Prostate gland (tissue), 2 donors: Measurements from ENCODE around the gene MCTS1. TPM values are rescaled to one million over a fixed set of nuclear protein-coding genes. Genes with fewer than 3 reads are reported as not detected.

ENCODE experiments used
- DNase-seq: peaks from one replicate; pipeline ENCODE4 v3.0.0-alpha.2; 2019; ENCODE audit warnings: low spot score
- H3K27ac ChIP-seq, 2 donors: fragments of 200-600 bp; sonication (generic); 2 replicates each; pipeline ENCODE4 v1.5.1; 2017 to 2019
- H3K27me3 ChIP-seq: fragments of 200-600 bp; sonication (generic); replicated peaks from 2 replicates; pipeline ENCODE4 v1.5.1; 2019; ENCODE audit not compliant: insufficient read depth
- H3K36me3 ChIP-seq, 2 donors: fragments of 200-600 bp; sonication (generic); 1 replicate in 1 of 2; 2 replicates in 1 of 2; pipeline versions ENCODE4 v1.5.1 to v1.8.1; 2017 to 2019
- H3K4me1 ChIP-seq: fragments of 200-600 bp; sonication (generic); replicated peaks from 2 replicates; pipeline ENCODE4 v1.5.1; 2019
- H3K4me3 ChIP-seq, 2 donors: fragments of 200-600 bp; sonication (generic); 2 replicates each; pipeline ENCODE4 v1.5.1; 2017 to 2019
- H3K9me3 ChIP-seq: fragments of 200-600 bp; sonication (generic); 2 replicates; pipeline ENCODE4 v1.5.1; 2017
- POLR2A ChIP-seq: fragments of 450-650 bp; IDR thresholded peaks from one replicate; pipeline ENCODE4 v1.6.1; 2016; ENCODE audit warnings: antibody characterized with exemption, mild to moderate bottlenecking
- POLR2AphosphoS5 ChIP-seq: sonication (generic); formaldehyde crosslinking; IDR thresholded peaks from one replicate; pipeline ENCODE4 v1.6.1; 2017; ENCODE audit warnings: antibody characterized with exemption
- WGBS: methylation state at CpG from one replicate; pipeline ENCODE4 v1.1.5; 2018; 5-methylcytosine and 5-hydroxymethylcytosine counted together
- intact Hi-C: fragments of 100-400 bp; cut with DNase I; formaldehyde crosslinking; loops from one replicate; pipeline ENCODE4 v1.14.2; 2022
- total RNA-seq, 2 donors: library from RNA; depleted of rRNA; stranded (reverse); fragments of >200 nt; gene quantifications; one replicate each; pipeline ENCODE4 v1.1.0, GENCODE V29; 2016
- TF ChIP-seq, protein P1 (sequence below), 4 experiments: fragments of 200-600 bp in 2 of 4; fragments of 450-650 bp in 2 of 4; sonication (generic) in 2 of 4; IDR thresholded peaks; 1 replicate in 3 of 4; 2 replicates in 1 of 4; pipeline ENCODE4 v1.5.1; 2016 to 2019; ENCODE audit warnings: antibody characterized with exemption in 4 of 4, mild to moderate bottlenecking in 2 of 4, moderate library complexity in 2 of 4

The MCTS1 gene
- total RNA-seq, 2 donors from 2014 or later = 17.5 to 23.6 TPM

DNA sequence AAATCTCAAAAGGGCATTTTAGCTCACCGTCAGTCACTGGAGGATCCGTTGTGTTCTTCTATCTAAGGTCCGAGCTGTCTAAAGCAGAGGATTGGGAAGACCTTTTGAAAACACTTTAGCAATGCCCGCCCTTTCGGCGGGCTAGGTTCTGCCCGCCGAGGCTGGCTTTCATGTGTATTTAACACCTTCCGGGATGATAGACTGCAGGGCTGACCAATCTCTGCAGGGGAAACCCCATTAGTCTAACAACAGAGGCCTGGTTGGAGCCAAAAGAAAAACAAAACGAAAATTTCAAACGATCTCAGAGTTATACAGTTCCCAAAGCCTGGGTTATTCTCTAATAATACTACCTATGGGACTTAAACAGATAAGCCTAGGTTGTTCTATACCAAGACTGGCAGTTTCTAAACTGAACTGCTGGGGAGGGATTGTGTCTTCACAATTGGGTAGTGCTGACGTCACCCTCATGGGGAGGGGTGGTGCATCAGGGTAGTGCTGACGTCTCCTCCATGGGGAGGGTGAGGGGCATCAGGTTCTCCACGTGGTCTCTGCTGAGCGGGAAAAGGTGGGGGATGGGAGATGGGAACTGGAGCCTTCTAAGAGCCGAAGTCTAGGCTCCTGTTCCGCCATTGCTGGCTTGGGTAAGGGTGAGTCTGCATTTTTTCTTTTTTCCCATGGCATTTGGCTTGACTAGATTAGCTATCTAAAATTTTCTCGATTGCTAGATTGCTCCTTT lies 28.4 kb upstream of the MCTS1 start:
- TF ChIP-seq, protein P1, sequence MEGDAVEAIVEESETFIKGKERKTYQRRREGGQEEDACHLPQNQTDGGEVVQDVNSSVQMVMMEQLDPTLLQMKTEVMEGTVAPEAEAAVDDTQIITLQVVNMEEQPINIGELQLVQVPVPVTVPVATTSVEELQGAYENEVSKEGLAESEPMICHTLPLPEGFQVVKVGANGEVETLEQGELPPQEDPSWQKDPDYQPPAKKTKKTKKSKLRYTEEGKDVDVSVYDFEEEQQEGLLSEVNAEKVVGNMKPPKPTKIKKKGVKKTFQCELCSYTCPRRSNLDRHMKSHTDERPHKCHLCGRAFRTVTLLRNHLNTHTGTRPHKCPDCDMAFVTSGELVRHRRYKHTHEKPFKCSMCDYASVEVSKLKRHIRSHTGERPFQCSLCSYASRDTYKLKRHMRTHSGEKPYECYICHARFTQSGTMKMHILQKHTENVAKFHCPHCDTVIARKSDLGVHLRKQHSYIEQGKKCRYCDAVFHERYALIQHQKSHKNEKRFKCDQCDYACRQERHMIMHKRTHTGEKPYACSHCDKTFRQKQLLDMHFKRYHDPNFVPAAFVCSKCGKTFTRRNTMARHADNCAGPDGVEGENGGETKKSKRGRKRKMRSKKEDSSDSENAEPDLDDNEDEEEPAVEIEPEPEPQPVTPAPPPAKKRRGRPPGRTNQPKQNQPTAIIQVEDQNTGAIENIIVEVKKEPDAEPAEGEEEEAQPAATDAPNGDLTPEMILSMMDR (IDR thresholded peaks at IDR 0.05) = no peak
- TF ChIP-seq POLR2AphosphoS5 (no peak), POLR2A (no peak)
- no peak for DNase-seq
- WGBS = 86% methylated on average over 18 of the region's 18 CpGs
- Histone ChIP-seq H3K27ac (no peak overlapping the region), H3K9me3 (no peaks in the 10 kb centered on the region), H3K4me1 (no peaks in the 10 kb centered on the region), H3K36me3 (no peaks in the 10 kb centered on the region), H3K27me3 (no peaks in the 10 kb centered on the region), H3K4me3 (no peak overlapping the region)
- intact Hi-C loops = no loop called here

DNA sequence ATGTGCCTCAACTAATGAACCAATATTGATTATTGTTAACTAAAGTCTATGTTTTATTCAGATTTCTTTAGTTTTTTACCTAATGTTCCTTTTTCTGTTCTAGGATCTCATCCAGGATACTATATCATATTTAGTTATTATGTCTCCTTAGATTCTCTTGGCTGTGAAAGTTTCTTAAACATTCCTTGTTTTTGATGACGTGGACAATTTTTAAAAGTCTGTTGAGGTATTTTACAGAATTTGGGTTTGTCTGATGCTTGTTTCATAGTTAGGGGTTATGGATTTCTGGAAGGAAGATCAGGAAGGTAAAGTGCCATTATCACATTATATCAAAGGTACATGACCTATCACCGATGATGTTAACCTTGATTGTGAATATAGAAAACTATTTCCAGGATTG lies 18.2 kb upstream of the MCTS1 start:
- 85% methylated on average over 2 of the region's 2 CpGs for WGBS
- Histone ChIP-seq H3K27me3 (no peaks in the 10 kb centered on the region), H3K4me3 (no peak overlapping the region), H3K27ac (no peak overlapping the region), H3K36me3 (no peaks in the 10 kb centered on the region), H3K9me3 (no peaks in the 10 kb centered on the region), H3K4me1 (no peaks in the 10 kb centered on the region)
- TF ChIP-seq, protein P1 (IDR thresholded peaks at IDR 0.05) = no peak
- TF ChIP-seq POLR2A = no peak
- TF ChIP-seq POLR2AphosphoS5 = no peak
- intact Hi-C loops = no loop called here
- DNase-seq = no peak

DNA sequence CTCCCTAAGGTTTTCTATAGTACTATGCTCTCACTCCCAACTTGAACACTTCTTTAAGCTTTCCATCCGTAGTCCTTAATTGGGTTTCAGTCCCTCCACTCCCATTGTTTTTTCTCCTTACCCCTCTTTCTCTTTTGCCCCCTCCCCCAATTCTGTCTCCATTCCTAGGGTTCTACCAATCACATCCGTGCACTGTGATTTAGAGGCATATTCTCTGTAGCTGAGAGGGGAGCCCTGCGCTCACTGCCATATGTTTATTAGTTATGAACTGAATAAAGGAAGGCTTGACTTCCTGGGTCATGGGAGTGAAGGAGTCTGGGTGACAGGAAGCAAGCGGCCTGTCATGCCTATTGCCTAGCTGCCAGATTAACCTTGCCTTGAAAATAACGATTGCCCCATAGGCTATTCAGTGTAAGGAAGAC lies 471 bp downstream of the MCTS1 start:
- no peaks in the 10 kb centered on the region for H3K4me1 ChIP-seq
- H3K9me3 ChIP-seq = no peaks in the 10 kb centered on the region
- no peaks in the 10 kb centered on the region for H3K36me3 ChIP-seq
- intact Hi-C loops = loop anchor here (1.0 to 2.0 kb wide), 2 partner anchors 24 to 43 kb away; no protein-coding TSS in a partner anchor
- no peak for DNase-seq
- 0% methylated on average over 5 of the region's 5 CpGs for WGBS
- TF ChIP-seq POLR2AphosphoS5 (no peak), POLR2A (no peak)
- TF ChIP-seq, protein P1 (IDR thresholded peaks at IDR 0.05) = no peak
- H3K27me3 ChIP-seq = no peaks in the 10 kb centered on the region
- peak overlapping the region; percentile 81 for H3K27ac ChIP-seq
- H3K4me3 ChIP-seq = peak overlapping the region; percentile 42 to 45

DNA sequence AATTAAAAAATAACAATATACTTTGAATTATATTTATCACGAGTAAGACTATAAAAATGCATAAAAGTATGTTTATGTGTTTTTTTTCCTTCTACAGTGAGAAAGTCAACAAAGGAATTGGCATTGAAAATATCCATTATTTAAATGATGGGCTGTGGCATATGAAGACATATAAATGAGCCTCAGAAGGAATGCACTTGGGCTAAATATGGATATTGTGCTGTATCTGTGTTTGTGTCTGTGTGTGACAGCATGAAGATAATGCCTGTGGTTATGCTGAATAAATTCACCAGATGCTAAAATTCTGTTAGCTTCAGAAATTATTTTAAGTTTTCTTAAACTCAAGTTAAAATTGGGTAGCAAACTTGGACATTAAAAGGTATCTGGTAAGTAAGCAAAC lies 8.2 kb downstream of the MCTS1 start:
- Histone ChIP-seq H3K27me3 (no peaks in the 10 kb centered on the region), H3K4me3 (no peak overlapping the region), H3K4me1 (no peaks in the 10 kb centered on the region), H3K36me3 (no peaks in the 10 kb centered on the region), H3K9me3 (no peaks in the 10 kb centered on the region), H3K27ac (no peak overlapping the region)
- intact Hi-C loops = no loop called here
- TF ChIP-seq POLR2A (no peak), POLR2AphosphoS5 (no peak)
- TF ChIP-seq, protein P1 (IDR thresholded peaks at IDR 0.05) = no peak
- WGBS = 73% methylated on average over 1 of the region's 1 CpG
- DNase-seq = no peak

DNA sequence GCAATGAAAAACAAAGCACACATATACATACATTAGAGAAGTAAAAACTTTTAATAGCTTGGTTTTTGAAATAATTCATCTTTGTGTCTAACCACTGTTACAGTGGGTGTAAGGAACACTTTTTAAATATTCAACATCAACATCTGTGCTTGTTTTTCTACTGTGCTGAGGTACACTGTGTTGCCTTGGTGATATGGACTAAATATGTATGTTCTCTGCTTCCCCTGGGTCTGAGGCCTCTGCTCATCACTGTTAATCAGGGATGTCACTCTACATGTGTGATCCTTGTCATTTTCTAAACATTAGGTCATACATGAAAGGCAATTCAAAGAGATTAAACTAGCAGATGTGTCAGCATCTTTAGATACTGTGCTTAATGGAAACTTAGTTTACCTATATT lies 10.9 kb downstream of the MCTS1 start:
- DNase-seq = no peak
- Histone ChIP-seq H3K36me3 (no peaks in the 10 kb centered on the region), H3K4me3 (no peak overlapping the region), H3K27me3 (no peaks in the 10 kb centered on the region), H3K9me3 (no peaks in the 10 kb centered on the region), H3K27ac (no peak overlapping the region), H3K4me1 (no peaks in the 10 kb centered on the region)
- intact Hi-C loops = no loop called here
- TF ChIP-seq POLR2A (no peak), POLR2AphosphoS5 (no peak)
- TF ChIP-seq, protein P1 (IDR thresholded peaks at IDR 0.05) = no peak
